ENCODE measurements around the gene SCYL3.

GRCh38 chr1:169886422-169886821 lies 7.3 kb downstream of the SCYL3 start:
- TF ChIP-seq CTCF (IDR thresholded peaks at IDR 0.05) (no peak), POLR2A (IDR thresholded peaks at IDR 0.05) (no peak)
